ENCODE measurements around the gene RASSF5. TPM values are rescaled to one million over a fixed set of nuclear protein-coding genes. Genes with fewer than 3 reads are reported as not detected.

RASSF5 gene
- total and polyA plus RNA-seq, 10 of the 15 experiments (the other 5 are each of a cell fraction or from before 2014, with no cell fraction given) = 14.0 to 89.6 (median 68.9) TPM

DNA sequence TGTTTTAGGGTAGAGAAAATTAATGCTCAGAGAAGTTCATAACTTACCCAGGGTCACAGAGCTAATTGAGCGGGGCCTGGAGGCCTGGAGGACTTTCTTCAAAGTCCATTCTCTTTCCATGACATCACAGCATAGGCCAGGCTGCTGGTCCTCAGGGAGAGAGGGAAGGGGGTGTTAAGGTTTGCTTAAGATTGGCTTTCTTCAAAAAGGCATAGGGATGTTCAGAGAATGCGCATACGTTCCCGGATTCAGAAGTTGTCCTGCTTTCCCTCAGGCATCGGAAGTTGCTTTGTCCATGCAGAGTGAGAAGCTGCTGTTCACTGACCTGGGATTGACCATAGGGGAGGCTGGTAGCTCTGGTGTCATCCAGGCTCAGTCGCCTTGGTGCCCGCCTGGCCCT lies 25.0 kb downstream of the RASSF5 start:
- ChIA-PET POLR2A (no interaction called here), RAD21 (ENCODE audit: unreplicated experiment) (interaction anchor here (0.6 kb wide), 1 partner anchor 48 kb away, joined by 3 read pairs; no protein-coding TSS in a partner anchor), SMC1A (ENCODE audit: uncharacterized antibody, unreplicated experiment) (interaction anchor here (0.5 kb wide), 1 partner anchor 13 kb away, joined by 3 read pairs; no protein-coding TSS in a partner anchor), CTCF (interaction anchor here (1.0 to 5.6 kb wide), 3 partner anchors 13 to 132 kb away, joined by 3 to 27 read pairs (median 3); partner anchors contain the start of gene IKBKE)
- DNase-seq (ENCODE audit: low read depth, low spot score) (no peak), FAIRE-seq (no peak), ATAC-seq (no peak)
- H3K9me3 ChIP-seq (replicated peaks; ENCODE audit: control insufficient read depth, insufficient read depth, low read length) = no peaks in the 10 kb centered on the region
- no TSS peak for BruUV-seq (replicated peaks)
- H3K36me3 ChIP-seq (ENCODE audit: control insufficient read depth in 2 of 2, insufficient read depth in 2 of 2, low read length in 1 of 2) = no peaks in the 10 kb centered on the region; a peak in 1 of 4 replicates
- no peak overlapping the region for H2AFZ ChIP-seq (ENCODE audit: control insufficient read depth, low read depth, low read length)
- H3K4me2 ChIP-seq (ENCODE audit: control insufficient read depth, insufficient read depth) = no peak overlapping the region
- no peaks in the 10 kb centered on the region for H4K20me1 ChIP-seq (ENCODE audit: control insufficient read depth, insufficient read depth)
- no peaks in the 10 kb centered on the region for H3K4me1 ChIP-seq (ENCODE audit: control insufficient read depth, insufficient read depth, low read length)
- no peaks in the 10 kb centered on the region for H3K79me2 ChIP-seq (ENCODE audit: control insufficient read depth, insufficient read depth, low read length)
- no peak overlapping the region for H3K4me3 ChIP-seq
- H3K27ac ChIP-seq (ENCODE audit: control insufficient read depth, insufficient read depth) = no peak overlapping the region
- TF ChIP-seq POU2F2 (IDR thresholded peaks at IDR 0.05; ENCODE audit: borderline replicate concordance, low read depth, low read length) (no peak), STAT1 (conservative IDR thresholded peaks at IDR 0.05) (no peak), SUPT20H (IDR thresholded peaks at IDR 0.05; ENCODE audit: borderline replicate concordance, control insufficient read depth, low read depth, low read length) (no peak), POLR2AphosphoS2 (IDR thresholded peaks at IDR 0.05; ENCODE audit: low read depth, low read length) (no peak), BCL11A (IDR thresholded peaks at IDR 0.05; ENCODE audit: low read depth, low read length) (no peak), SUZ12 (IDR thresholded peaks at IDR 0.05; ENCODE audit: unreplicated experiment) (no peak), PAX8 (IDR thresholded peaks at IDR 0.05) (no peak), NFXL1 (IDR thresholded peaks at IDR 0.05; ENCODE audit: borderline replicate concordance) (no peak), ZNF384 (IDR thresholded peaks at IDR 0.05; ENCODE audit: borderline replicate concordance, low read depth, low read length) (no peak), ZZZ3 (IDR thresholded peaks at IDR 0.05; ENCODE audit: control insufficient read depth, insufficient read length, low read depth) (no peak), MYB (IDR thresholded peaks at IDR 0.05; ENCODE audit: borderline replicate concordance, low read depth, low read length) (no peak), ZNF24 (IDR thresholded peaks at IDR 0.05) (no peak), CBX3 (IDR thresholded peaks at IDR 0.05; ENCODE audit: borderline replicate concordance, low read depth) (no peak)
- TF ChIP-seq, protein P1, sequence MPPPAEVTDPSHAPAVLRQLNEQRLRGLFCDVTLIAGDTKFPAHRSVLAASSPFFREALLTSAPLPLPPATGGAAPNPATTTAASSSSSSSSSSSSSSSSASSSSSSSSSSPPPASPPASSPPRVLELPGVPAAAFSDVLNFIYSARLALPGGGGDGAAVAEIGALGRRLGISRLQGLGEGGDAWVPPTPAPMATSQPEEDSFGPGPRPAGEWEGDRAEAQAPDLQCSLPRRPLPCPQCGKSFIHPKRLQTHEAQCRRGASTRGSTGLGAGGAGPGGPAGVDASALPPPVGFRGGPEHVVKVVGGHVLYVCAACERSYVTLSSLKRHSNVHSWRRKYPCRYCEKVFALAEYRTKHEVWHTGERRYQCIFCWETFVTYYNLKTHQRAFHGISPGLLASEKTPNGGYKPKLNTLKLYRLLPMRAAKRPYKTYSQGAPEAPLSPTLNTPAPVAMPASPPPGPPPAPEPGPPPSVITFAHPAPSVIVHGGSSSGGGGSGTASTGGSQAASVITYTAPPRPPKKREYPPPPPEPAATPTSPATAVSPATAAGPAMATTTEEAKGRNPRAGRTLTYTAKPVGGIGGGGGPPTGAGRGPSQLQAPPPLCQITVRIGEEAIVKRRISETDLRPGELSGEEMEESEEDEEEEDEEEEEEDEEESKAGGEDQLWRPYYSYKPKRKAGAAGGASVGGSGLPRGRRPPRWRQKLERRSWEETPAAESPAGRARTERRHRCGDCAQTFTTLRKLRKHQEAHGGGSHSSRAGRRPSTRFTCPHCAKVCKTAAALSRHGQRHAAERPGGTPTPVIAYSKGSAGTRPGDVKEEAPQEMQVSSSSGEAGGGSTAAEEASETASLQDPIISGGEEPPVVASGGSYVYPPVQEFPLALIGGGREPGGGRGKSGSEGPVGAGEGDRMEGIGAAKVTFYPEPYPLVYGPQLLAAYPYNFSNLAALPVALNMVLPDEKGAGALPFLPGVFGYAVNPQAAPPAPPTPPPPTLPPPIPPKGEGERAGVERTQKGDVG (CRISPR knock-in tag; IDR thresholded peaks at IDR 0.05) = no peak
- TF ChIP-seq, protein P2, sequence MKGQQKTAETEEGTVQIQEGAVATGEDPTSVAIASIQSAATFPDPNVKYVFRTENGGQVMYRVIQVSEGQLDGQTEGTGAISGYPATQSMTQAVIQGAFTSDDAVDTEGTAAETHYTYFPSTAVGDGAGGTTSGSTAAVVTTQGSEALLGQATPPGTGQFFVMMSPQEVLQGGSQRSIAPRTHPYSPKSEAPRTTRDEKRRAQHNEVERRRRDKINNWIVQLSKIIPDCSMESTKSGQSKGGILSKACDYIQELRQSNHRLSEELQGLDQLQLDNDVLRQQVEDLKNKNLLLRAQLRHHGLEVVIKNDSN (IDR thresholded peaks at IDR 0.05; ENCODE audit: borderline replicate concordance, extremely low read length, insufficient read depth, low read depth, low read length) = no peak
- TF ChIP-seq, protein P3, sequence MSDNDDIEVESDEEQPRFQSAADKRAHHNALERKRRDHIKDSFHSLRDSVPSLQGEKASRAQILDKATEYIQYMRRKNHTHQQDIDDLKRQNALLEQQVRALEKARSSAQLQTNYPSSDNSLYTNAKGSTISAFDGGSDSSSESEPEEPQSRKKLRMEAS (IDR thresholded peaks at IDR 0.05; ENCODE audit: low read depth, low read length) = no peak
- no peak overlapping the region for H3K9ac ChIP-seq (ENCODE audit: control insufficient read depth, insufficient read depth, low read length)
- intact Hi-C loops (cut with micrococcal nuclease; ENCODE audit: unreplicated experiment) = no loop called here
- in situ Hi-C loops (cut with MboI) = no loop called here
- 88% methylated on average over 7 of the region's 7 CpGs for WGBS (ENCODE audit: insufficient coverage, insufficient replicate concordance, low lambda C conversion rate, missing lambda C conversion rate)
- H3K27me3 ChIP-seq (replicated peaks in 1 of 2; ENCODE audit: control insufficient read depth in 2 of 2, insufficient read depth in 2 of 2, low read length in 1 of 2) = no peaks in the 10 kb centered on the region
